GM12878 (cell line): Measurements from ENCODE around the gene AMH. TPM values are rescaled to one million over a fixed set of nuclear protein-coding genes. Genes with fewer than 3 reads are reported as not detected.

ENCODE experiments used
- BHLHE40 ChIP-seq, 2 experiments: fragments of 450-650 bp in 1 of 2; IDR thresholded peaks; 2 replicates each; pipeline ENCODE4 v1.6.1; 2011 to 2017; ENCODE audit warnings: low read depth in 2 of 2, borderline replicate concordance in 1 of 2, improper control_type of control experiment in 1 of 2, low read length in 1 of 2, mild to moderate bottlenecking in 1 of 2
- MTA2 ChIP-seq: fragments of 450-650 bp; IDR thresholded peaks from 2 replicates; pipeline ENCODE4 v1.6.1; 2016; ENCODE audit warnings: low read depth, mild to moderate bottlenecking, moderate library complexity
- RCOR1 ChIP-seq: conservative IDR thresholded peaks from 2 replicates; pipeline ENCODE4 v1.6.1; 2012; ENCODE audit warnings: low read depth, low read length, improper control_type of control experiment
- SREBF1 ChIP-seq: IDR thresholded peaks from 2 replicates; pipeline ENCODE4 v1.6.1; 2012; ENCODE audit warnings: mild to moderate bottlenecking, low read length
- TARDBP ChIP-seq: IDR thresholded peaks from 2 replicates; pipeline ENCODE4 v1.6.1; 2016; ENCODE audit warnings: borderline replicate concordance
- YBX1 ChIP-seq: fragments of 450-650 bp; IDR thresholded peaks from 2 replicates; pipeline ENCODE4 v1.6.1; 2016; ENCODE audit warnings: antibody characterized with exemption
- ZBTB4 ChIP-seq: fragments of 450-650 bp; formaldehyde crosslinking; IDR thresholded peaks from 2 replicates; pipeline ENCODE4 v1.4.0; 2022; ENCODE audit warnings: mild to moderate bottlenecking, moderate library complexity
- polyA plus RNA-seq, 11 experiments: library from polyadenylated mRNA; depleted of rRNA in 4 of 11; unstranded in 6 of 11; stranded (reverse) in 5 of 11; fragments of >200 nt; fragmentation: Nextera tagmentation in 4 of 11; fragmentation: Illumina TruSeq in 1 of 11; extraction: Ambion mirVana in 4 of 11; extraction: Trizol in 1 of 11; gene quantifications; 1 replicate in 1 of 11; 2 replicates in 10 of 11; pipeline versions ENCODE4 v1.2.1 to v1.2.3, GENCODE V29; 2011 to 2016; ENCODE audit warnings: inconsistent platforms in 2 of 11, missing spikeins in 2 of 11, low read depth in 1 of 11
- total RNA-seq, 4 experiments: library from RNA; depleted of rRNA in 3 of 4; stranded (reverse); fragments of >200 nt in 3 of 4; fragmentation: Illumina TruSeq in 1 of 4; extraction: Trizol in 1 of 4; gene quantifications; 2 replicates each; pipeline versions ENCODE4 v1.2.1 to v1.2.3, GENCODE V29; 2013 to 2021
- TF ChIP-seq, protein P1 (sequence below): IDR thresholded peaks from 2 replicates; pipeline ENCODE4 v1.6.1; 2011; ENCODE audit warnings: low read depth, mild to moderate bottlenecking, low read length, moderate library complexity, borderline replicate concordance; ENCODE audit errors: extremely low read depth

Gene AMH
- total and polyA plus RNA-seq, 10 of the 15 experiments (the other 5 are each of a cell fraction or from before 2014, with no cell fraction given): 0.17 to 3.5 (median 0.81) TPM; not detected in 4

- TF ChIP-seq BHLHE40 (IDR thresholded peaks at IDR 0.05; ENCODE audit: borderline replicate concordance in 1 of 2, low read depth in 2 of 2, low read length in 1 of 2) (peak; percentile 53 to 73; a peak in 3 of 4 replicates), TARDBP (peak; percentile 84), YBX1 (no peak), RCOR1 (0 out of 2 replicates have a peak, but pooled peaks have one; percentile 65), MTA2 (peak; percentile 48; the same call in 1 of the 2 replicates), SREBF1 (peak; percentile 21; the same call in 1 of the 2 replicates), ZBTB4 (CRISPR knock-in tag) (no peak)
- TF ChIP-seq, protein P1, sequence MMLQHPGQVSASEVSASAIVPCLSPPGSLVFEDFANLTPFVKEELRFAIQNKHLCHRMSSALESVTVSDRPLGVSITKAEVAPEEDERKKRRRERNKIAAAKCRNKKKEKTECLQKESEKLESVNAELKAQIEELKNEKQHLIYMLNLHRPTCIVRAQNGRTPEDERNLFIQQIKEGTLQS: 0 out of 2 replicates have a peak, but pooled peaks have one; percentile 10
Observed at GRCh38 chr19:2273356-2274184, 24.4 kb downstream of the AMH start (continued).
